Endothelial cell of umbilical vein (primary cell): ENCODE measurements around the gene PHLDB2. TPM values are rescaled to one million over a fixed set of nuclear protein-coding genes. Genes with fewer than 3 reads are reported as not detected.
"Not testable (repeated sequence)": the region's sequence is repeated elsewhere in the genome, so short reads cannot be mapped to it uniquely, and the experiment has no call there.

Experiments used
- BruUV-seq: library from RNA; stranded (reverse); fragments of 400-500 nt; replicated peaks from 2 replicates; lab custom pipeline; 2021; lab: Mats Ljungman, UMichigan
- CTCF ChIA-PET: fragments of 300-600, 350-600 bp; sonication (Branson Sonifier 250); formaldehyde crosslinking; loops from one replicate; lab custom pipeline; 2021; ENCODE audit warnings: antibody characterized with exemption, inconsistent platforms; lab: Charles Lee
- POLR2A ChIA-PET: fragments of 300-600, 350-600 bp; sonication (Branson Sonifier 250); formaldehyde crosslinking; loops from one replicate; lab custom pipeline; 2021; ENCODE audit warnings: antibody characterized with exemption, inconsistent platforms; lab: Charles Lee
- DNase-seq: peaks from one replicate; pipeline ENCODE4 v3.0.0-alpha.2; 2011; ENCODE audit warnings: low read depth, low spot score
- FAIRE-seq: peaks from 2 replicates; lab custom pipeline; 2011; peaks lifted over from hg19 to GRCh38; lab: Jason Lieb, UNC
- H2AFZ ChIP-seq: 2 replicates; pipeline ENCODE4 v1.6.0; 2012; ENCODE audit warnings: low read depth, low read length, control low read depth, inconsistent platforms
- H3K27ac ChIP-seq: 2 replicates; pipeline ENCODE4 v1.5.1; 2011; ENCODE audit warnings: low read depth, mild to moderate bottlenecking, control low read depth, low read length, moderate library complexity; ENCODE audit not compliant: insufficient read depth
- H3K27me3 ChIP-seq, 2 experiments: 2 replicates each; pipeline versions ENCODE4 v1.6.0 to v1.6.1; 2011; ENCODE audit warnings: low read length in 2 of 2, mixed read lengths in 1 of 2; ENCODE audit not compliant: control insufficient read depth in 2 of 2, insufficient read depth in 2 of 2
- H3K36me3 ChIP-seq, 2 experiments: 2 replicates in 1 of 2; 3 replicates in 1 of 2; pipeline ENCODE4 v1.5.1; 2011; ENCODE audit warnings: low read length in 2 of 2, mild to moderate bottlenecking in 1 of 2, moderate library complexity in 1 of 2; ENCODE audit not compliant: control insufficient read depth in 2 of 2, insufficient read depth in 2 of 2; ENCODE audit errors: extremely low read depth in 1 of 2
- H3K4me1 ChIP-seq: 3 replicates; pipeline ENCODE4 v1.5.1; 2011; ENCODE audit warnings: mild to moderate bottlenecking, low read length; ENCODE audit not compliant: control insufficient read depth, insufficient read depth; ENCODE audit errors: extremely low read depth
- H3K4me2 ChIP-seq: 2 replicates; pipeline ENCODE4 v1.6.1; 2011; ENCODE audit warnings: low read length, control low read depth, mixed read lengths; ENCODE audit not compliant: insufficient read depth
- H3K4me3 ChIP-seq, 3 experiments: fragments of 200-600 bp in 1 of 3; sonication (generic), shearing (Covaris generic) in 1 of 3; replicated peaks in 1 of 3; 2 replicates each; pipeline ENCODE4 v1.5.1; 2011 to 2016; ENCODE audit warnings: control low read depth in 3 of 3, low read length in 3 of 3, mild to moderate bottlenecking in 2 of 3, inconsistent platforms in 1 of 3, low read depth in 1 of 3, moderate library complexity in 1 of 3; ENCODE audit not compliant: insufficient read depth in 1 of 3
- H3K79me2 ChIP-seq: 2 replicates; pipeline ENCODE4 v1.6.0; 2012; ENCODE audit warnings: low read length, inconsistent platforms; ENCODE audit not compliant: control insufficient read depth, insufficient read depth
- H3K9ac ChIP-seq: replicated peaks from 2 replicates; pipeline ENCODE3; 2011; ENCODE audit warnings: low read length, control low read depth; ENCODE audit not compliant: insufficient read depth; ENCODE audit errors: extremely low read depth
- H3K9me1 ChIP-seq: replicated peaks from 3 replicates; pipeline ENCODE4 v1.6.0; 2011; ENCODE audit warnings: mild to moderate bottlenecking, low read length; ENCODE audit not compliant: control insufficient read depth, insufficient read depth; ENCODE audit errors: extremely low read depth
- H3K9me3 ChIP-seq: replicated peaks from 2 replicates; pipeline ENCODE4 v1.5.1; 2012; ENCODE audit warnings: low read length, inconsistent platforms; ENCODE audit not compliant: control insufficient read depth, insufficient read depth
- H4K20me1 ChIP-seq: replicated peaks from 2 replicates; pipeline ENCODE3; 2011; ENCODE audit warnings: mild to moderate bottlenecking, low read length; ENCODE audit not compliant: control insufficient read depth, insufficient read depth; ENCODE audit errors: extremely low read depth
- MYC ChIP-seq: IDR thresholded peaks from one replicate; pipeline ENCODE4 v1.6.1; 2011; ENCODE audit warnings: mild to moderate bottlenecking, low read depth, low read length
- dilution Hi-C: fragments of 300-500 bp; cut with MboI; formaldehyde crosslinking; loops from one replicate; pipeline ENCODE4 v1.15.0; 2019; ENCODE audit warnings: low sequenced_read_pairs; ENCODE audit not compliant: extremely low pct_ligation_motif_present
- intact Hi-C: fragments of 100-400 bp; cut with micrococcal nuclease; formaldehyde crosslinking; loops from one replicate; pipeline ENCODE4 v1.10.0; 2022
- polyA plus RNA-seq, 4 experiments: library from polyadenylated mRNA; depleted of rRNA in 3 of 4; stranded (reverse) in 3 of 4; unstranded in 1 of 4; fragments of >200 nt; gene quantifications; 2 replicates each; pipeline versions ENCODE4 v1.2.1 to v1.2.3, GENCODE V29; 2011 to 2012; ENCODE audit warnings: missing spikeins in 1 of 4
- total RNA-seq: library from RNA; stranded (reverse); gene quantifications from 2 replicates; pipeline ENCODE4 v1.2.3, GENCODE V29; 2021

The PHLDB2 gene
- total and polyA plus RNA-seq, 2 donors (not counting 3 experiments of a cell fraction or from before 2014, with no cell fraction given) = 22.4 to 104 TPM

DNA sequence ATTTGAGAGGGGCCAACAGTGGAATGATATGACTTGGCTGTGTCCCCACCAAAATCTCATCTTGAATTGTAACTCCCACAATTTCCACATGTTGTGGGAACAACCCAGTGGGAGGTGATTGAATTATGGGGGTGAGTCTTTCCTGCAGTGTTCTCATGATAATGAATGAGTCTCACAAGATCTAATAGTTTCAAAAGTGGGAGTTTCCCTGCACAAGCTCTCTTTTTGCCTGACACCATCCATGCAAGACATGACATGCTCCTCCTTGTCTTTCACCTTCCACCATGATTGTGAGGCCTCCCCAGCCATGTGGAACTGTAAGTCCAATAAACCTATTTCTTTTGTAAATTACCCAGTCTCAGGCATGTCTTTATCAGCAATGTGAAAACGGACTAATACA is 42.3 kb upstream of the PHLDB2 start:
- H3K4me1 ChIP-seq = not testable (repeated sequence)

GRCh38 chr3:111819927-111820326 is 39.1 kb upstream of the PHLDB2 start:
- no peaks in the 10 kb centered on the region for H4K20me1 ChIP-seq
- FAIRE-seq (no peak), DNase-seq (no peak)
- ChIA-PET POLR2A (no interaction called here), CTCF (no interaction called here)
- H3K4me3 ChIP-seq = no peak overlapping the region
- dilution Hi-C loops (no loop called here), intact Hi-C loops (no loop called here)
- no TSS peak for BruUV-seq
- H3K4me2 ChIP-seq = no peak overlapping the region
- no peaks in the 10 kb centered on the region for H3K36me3 ChIP-seq
- no peak for TF ChIP-seq MYC
- H3K4me1 ChIP-seq = no peaks in the 10 kb centered on the region
- H2AFZ ChIP-seq = no peak overlapping the region
- no peaks in the 10 kb centered on the region for H3K9me1 ChIP-seq
- no peaks in the 10 kb centered on the region for H3K79me2 ChIP-seq
- H3K9ac ChIP-seq = no peak overlapping the region
- H3K27ac ChIP-seq = no peak overlapping the region
- H3K9me3 ChIP-seq = no peaks in the 10 kb centered on the region
- no peaks in the 10 kb centered on the region for H3K27me3 ChIP-seq

More for the DNA sequence above, 42.3 kb upstream of the PHLDB2 start:
- CTCF ChIA-PET = interaction anchor here (1.0 to 1.5 kb wide), 2 partner anchors 11 to 47 kb away, joined by 3 to 4 read pairs; no protein-coding TSS in a partner anchor
- dilution Hi-C loops, H3K27me3 ChIP-seq, H4K20me1 ChIP-seq, H2AFZ ChIP-seq, H3K4me3 ChIP-seq, H3K27ac ChIP-seq, H3K79me2 ChIP-seq, H3K9me3 ChIP-seq, DNase-seq, H3K9ac ChIP-seq, H3K4me2 ChIP-seq, intact Hi-C loops, H3K9me1 ChIP-seq, FAIRE-seq, H3K36me3 ChIP-seq, BruUV-seq: not testable (repeated sequence)
- POLR2A ChIA-PET = interaction anchor here (0.6 kb wide), 1 partner anchor 77 kb away, joined by 4 read pairs; no protein-coding TSS in a partner anchor
